ENCODE results near the gene MEMO1.

GRCh38 chr2:31947871-31948270, 62.9 kb downstream of the MEMO1 start:
- no peak for TF ChIP-seq CTCF (conservative IDR thresholded peaks at IDR 0.05; ENCODE audit: low read depth, low read length)
- no peak for TF ChIP-seq EZH2 (IDR thresholded peaks at IDR 0.05; ENCODE audit: low read length, unreplicated experiment)
- no peak for TF ChIP-seq EZH2phosphoT487 (IDR thresholded peaks at IDR 0.05; ENCODE audit: borderline replicate concordance, low read length)

All from PC-3 (cell line).